Activated T-cell treated with anti-CD3 and anti-CD28 coated beads, Interleukin-2, amount 50 U/mL, for 24 hours (primary cell): ENCODE measurements around the gene ATP11A.

Source experiments
- DNase-seq: peaks from one replicate; pipeline ENCODE4 v3.0.0-alpha.2; 2020
- H3K27ac Mint-ChIP-seq: 2 replicates; pipeline ENCODE4 v1.8.0; 2020; ENCODE audit warnings: mild to moderate bottlenecking, mixed read lengths
- H3K27me3 Mint-ChIP-seq: 2 replicates; pipeline ENCODE4 v1.8.0; 2020; ENCODE audit warnings: mixed read lengths
- H3K36me3 Mint-ChIP-seq: 2 replicates; pipeline ENCODE4 v1.8.0; 2020; ENCODE audit warnings: low read depth, mixed read lengths
- H3K4me1 Mint-ChIP-seq: 2 replicates; pipeline ENCODE4 v1.8.0; 2020; ENCODE audit warnings: low read depth, mixed read lengths
- H3K4me3 Mint-ChIP-seq: 2 replicates; pipeline ENCODE4 v1.8.0; 2020; ENCODE audit warnings: mild to moderate bottlenecking, moderate library complexity, mixed read lengths
- H3K9me3 Mint-ChIP-seq: 2 replicates; pipeline ENCODE4 v1.8.0; 2020; ENCODE audit warnings: mixed read lengths

Gene ATP11A

GRCh38 chr13:112808377-112809140 lies 118.7 kb downstream of the ATP11A start:
- peaks cover 65% of the 10 kb centered on the region for H3K36me3 Mint-ChIP-seq
- H3K4me1 Mint-ChIP-seq: no peaks in the 10 kb centered on the region
- DNase-seq: no peak
- H3K27me3 Mint-ChIP-seq: no peaks in the 10 kb centered on the region
- no peak overlapping the region for H3K4me3 Mint-ChIP-seq
- no peak overlapping the region for H3K27ac Mint-ChIP-seq
- no peaks in the 10 kb centered on the region for H3K9me3 Mint-ChIP-seq

- Mint-ChIP-seq H3K4me1 (no peaks in the 10 kb centered on the region), H3K9me3 (no peaks in the 10 kb centered on the region), H3K27ac (no peak overlapping the region), H3K4me3 (no peak overlapping the region), H3K27me3 (no peaks in the 10 kb centered on the region), H3K36me3 (peaks cover 71% of the 10 kb centered on the region)
- no peak for DNase-seq
Measured at GRCh38 chr13:112809332-112810315, 119.8 kb downstream of the ATP11A start.

GRCh38 chr13:112810608-112811007 lies 120.8 kb downstream of the ATP11A start:
- no peak overlapping the region for H3K27ac Mint-ChIP-seq
- no peak overlapping the region for H3K4me3 Mint-ChIP-seq
- no peaks in the 10 kb centered on the region for H3K4me1 Mint-ChIP-seq
- H3K9me3 Mint-ChIP-seq: no peaks in the 10 kb centered on the region
- H3K36me3 Mint-ChIP-seq: peaks cover 74% of the 10 kb centered on the region
- H3K27me3 Mint-ChIP-seq: no peaks in the 10 kb centered on the region
- no peak for DNase-seq

GRCh38 chr13:112812306-112813055 lies 122.6 kb downstream of the ATP11A start:
- Mint-ChIP-seq H3K4me3 (no peak overlapping the region), H3K27ac (no peak overlapping the region), H3K9me3 (no peaks in the 10 kb centered on the region), H3K27me3 (no peaks in the 10 kb centered on the region), H3K36me3 (peaks cover 72% of the 10 kb centered on the region), H3K4me1 (no peaks in the 10 kb centered on the region)
- DNase-seq: no peak

- Mint-ChIP-seq H3K36me3 (peaks cover 80% of the 10 kb centered on the region), H3K4me3 (no peak overlapping the region), H3K27ac (no peak overlapping the region), H3K27me3 (no peaks in the 10 kb centered on the region), H3K9me3 (no peaks in the 10 kb centered on the region), H3K4me1 (no peaks in the 10 kb centered on the region)
- DNase-seq: no peak
Measured at GRCh38 chr13:112813552-112813951, 123.7 kb downstream of the ATP11A start.

- no peak overlapping the region for H3K4me3 Mint-ChIP-seq
- no peak overlapping the region for H3K27ac Mint-ChIP-seq
- peaks cover 83% of the 10 kb centered on the region for H3K36me3 Mint-ChIP-seq
Measured at GRCh38 chr13:112814905-112815585, 125.2 kb downstream of the ATP11A start.

GRCh38 chr13:112815871-112816270 lies 126.0 kb downstream of the ATP11A start:
- Mint-ChIP-seq H3K36me3 (peaks cover 85% of the 10 kb centered on the region), H3K9me3 (no peaks in the 10 kb centered on the region), H3K27ac (no peak overlapping the region), H3K4me1 (no peaks in the 10 kb centered on the region), H3K4me3 (no peak overlapping the region), H3K27me3 (no peaks in the 10 kb centered on the region)
- no peak for DNase-seq

More at GRCh38 chr13:112814905-112815585, 125.2 kb downstream of the ATP11A start:
- no peaks in the 10 kb centered on the region for H3K4me1 Mint-ChIP-seq
- no peaks in the 10 kb centered on the region for H3K9me3 Mint-ChIP-seq
- no peaks in the 10 kb centered on the region for H3K27me3 Mint-ChIP-seq
- DNase-seq: no peak

GRCh38 chr13:112818040-112818697 lies 128.3 kb downstream of the ATP11A start:
- H3K9me3 Mint-ChIP-seq: no peaks in the 10 kb centered on the region
- peaks cover 90% of the 10 kb centered on the region for H3K36me3 Mint-ChIP-seq
- H3K27ac Mint-ChIP-seq: no peak overlapping the region
- no peaks in the 10 kb centered on the region for H3K4me1 Mint-ChIP-seq
- H3K4me3 Mint-ChIP-seq: no peak overlapping the region
- H3K27me3 Mint-ChIP-seq: no peaks in the 10 kb centered on the region
- no peak for DNase-seq

- DNase-seq: no peak
- Mint-ChIP-seq H3K4me3 (no peak overlapping the region), H3K27me3 (no peaks in the 10 kb centered on the region), H3K4me1 (no peaks in the 10 kb centered on the region), H3K9me3 (no peaks in the 10 kb centered on the region), H3K36me3 (peaks cover 90% of the 10 kb centered on the region), H3K27ac (no peak overlapping the region)
Measured at GRCh38 chr13:112818698-112819045, 128.8 kb downstream of the ATP11A start.

GRCh38 chr13:112819111-112819510 lies 129.3 kb downstream of the ATP11A start:
- H3K9me3 Mint-ChIP-seq: no peaks in the 10 kb centered on the region
- no peaks in the 10 kb centered on the region for H3K27me3 Mint-ChIP-seq
- no peak overlapping the region for H3K4me3 Mint-ChIP-seq
- peaks cover 94% of the 10 kb centered on the region for H3K36me3 Mint-ChIP-seq
- H3K4me1 Mint-ChIP-seq: no peaks in the 10 kb centered on the region
- DNase-seq: no peak
- no peak overlapping the region for H3K27ac Mint-ChIP-seq

- no peak for DNase-seq
- H3K4me1 Mint-ChIP-seq: no peaks in the 10 kb centered on the region
- H3K36me3 Mint-ChIP-seq: peaks cover 96% of the 10 kb centered on the region
- no peak overlapping the region for H3K27ac Mint-ChIP-seq
- H3K4me3 Mint-ChIP-seq: no peak overlapping the region
- H3K9me3 Mint-ChIP-seq: no peaks in the 10 kb centered on the region
- H3K27me3 Mint-ChIP-seq: no peaks in the 10 kb centered on the region
Measured at GRCh38 chr13:112819816-112820215, 130.0 kb downstream of the ATP11A start.

GRCh38 chr13:112820318-112820717 lies 130.5 kb downstream of the ATP11A start:
- Mint-ChIP-seq H3K27me3 (no peaks in the 10 kb centered on the region), H3K27ac (no peak overlapping the region), H3K4me1 (no peaks in the 10 kb centered on the region), H3K9me3 (no peaks in the 10 kb centered on the region), H3K4me3 (no peak overlapping the region), H3K36me3 (peaks cover 96% of the 10 kb centered on the region)
- DNase-seq: no peak

GRCh38 chr13:112821340-112822055 lies 131.7 kb downstream of the ATP11A start:
- Mint-ChIP-seq H3K4me3 (no peak overlapping the region), H3K4me1 (no peaks in the 10 kb centered on the region), H3K36me3 (peaks cover 97% of the 10 kb centered on the region)

More at GRCh38 chr13:112821340-112822055, 131.7 kb downstream of the ATP11A start:
- no peaks in the 10 kb centered on the region for H3K27me3 Mint-ChIP-seq
- H3K27ac Mint-ChIP-seq: no peak overlapping the region
- no peaks in the 10 kb centered on the region for H3K9me3 Mint-ChIP-seq
- DNase-seq: no peak
